ENCODE data around the gene MTA3. TPM values are rescaled to one million over a fixed set of nuclear protein-coding genes. Genes with fewer than 3 reads are reported as not detected.

The MTA3 gene
- total and polyA plus RNA-seq, 2 donors (not counting 1 experiment from before 2014, with no cell fraction given), result 13.4 to 33.2 TPM

GRCh38 chr2:42636934-42637333 lies 68.5 kb downstream of the MTA3 start:
- Histone ChIP-seq H4K20me1 (ENCODE audit: control insufficient read depth, insufficient read depth, low read length, poor library complexity, severe bottlenecking) (no peaks in the 10 kb centered on the region), H3K4me3 (ENCODE audit: control extremely low read depth in 1 of 5, extremely low read depth in 1 of 5, insufficient read depth in 1 of 5, low read depth in 2 of 5, low read length in 4 of 5) (no peak overlapping the region), H3K27ac (ENCODE audit: low read length in 2 of 2) (no peak overlapping the region), H3K4me1 (ENCODE audit: control insufficient read depth in 2 of 2, insufficient read depth in 2 of 2, low read length in 2 of 2) (no peaks in the 10 kb centered on the region), H3K9ac (ENCODE audit: low read length) (no peak overlapping the region), H3K36me3 (replicated peaks in 1 of 2; ENCODE audit: control extremely low read depth in 1 of 2, control insufficient read depth in 1 of 2, extremely low read depth in 1 of 2, insufficient read depth in 2 of 2, low read length in 1 of 2) (no peaks in the 10 kb centered on the region), H3K4me2 (replicated peaks; ENCODE audit: low read depth, low read length, poor library complexity, severe bottlenecking) (no peak overlapping the region), H3K79me2 (ENCODE audit: control insufficient read depth, insufficient read depth, low read length) (no peaks in the 10 kb centered on the region), H3K27me3 (replicated peaks in 1 of 4; ENCODE audit: control extremely low read depth in 1 of 4, control insufficient read depth in 3 of 4, insufficient read depth in 4 of 4, low read length in 3 of 4) (no peaks in the 10 kb centered on the region), H3K9me3 (ENCODE audit: control extremely low read depth in 1 of 3, control insufficient read depth in 2 of 3, insufficient read depth in 1 of 3, low read length in 2 of 3) (no peaks in the 10 kb centered on the region), H2AFZ (ENCODE audit: insufficient read depth, low read depth, low read length, poor library complexity, severe bottlenecking) (no peak overlapping the region)
- POLR2A ChIA-PET, result no interaction called here
- CTCF ChIA-PET, result interaction anchor here (0.5 kb wide), 1 partner anchor 929 kb away, joined by 3 read pairs; no protein-coding TSS in a partner anchor
- peaks cover 5% of the 10 kb centered on the region for H3K4me1 Mint-ChIP-seq
- TF ChIP-seq EZH2 (IDR thresholded peaks at IDR 0.05; ENCODE audit: borderline replicate concordance, insufficient read depth, low read depth, low read length, poor library complexity, severe bottlenecking) (no peak), CTCF (IDR thresholded peaks at IDR 0.05) (no peak)
- H3K27ac Mint-ChIP-seq, result no peak overlapping the region
- H3K9me3 Mint-ChIP-seq (ENCODE audit: insufficient read depth), result no peaks in the 10 kb centered on the region
- WGBS (ENCODE audit: insufficient coverage), result 97% methylated on average over 4 of the region's 6 CpGs
- H3K27me3 Mint-ChIP-seq, result no peaks in the 10 kb centered on the region
- H3K4me3 Mint-ChIP-seq, result no peak overlapping the region
- no peak for ATAC-seq (ENCODE audit: low read depth)
- no peak for DNase-seq
- intact Hi-C loops (cut with micrococcal nuclease), result no loop called here

GRCh38 chr2:42638080-42638784 lies 69.8 kb downstream of the MTA3 start:
- no peaks in the 10 kb centered on the region for H3K9me3 Mint-ChIP-seq (ENCODE audit: insufficient read depth)
- POLR2A ChIA-PET, result no interaction called here
- no peak for ATAC-seq (ENCODE audit: low read depth)
- TF ChIP-seq EZH2 (IDR thresholded peaks at IDR 0.05; ENCODE audit: borderline replicate concordance, insufficient read depth, low read depth, low read length, poor library complexity, severe bottlenecking), result no peak
- TF ChIP-seq CTCF (IDR thresholded peaks at IDR 0.05), result no peak
- Histone ChIP-seq H3K9me3 (ENCODE audit: control extremely low read depth in 1 of 3, control insufficient read depth in 2 of 3, insufficient read depth in 1 of 3, low read length in 2 of 3) (no peaks in the 10 kb centered on the region), H3K79me2 (ENCODE audit: control insufficient read depth, insufficient read depth, low read length) (no peaks in the 10 kb centered on the region), H3K4me2 (replicated peaks; ENCODE audit: low read depth, low read length, poor library complexity, severe bottlenecking) (no peak overlapping the region), H4K20me1 (ENCODE audit: control insufficient read depth, insufficient read depth, low read length, poor library complexity, severe bottlenecking) (no peaks in the 10 kb centered on the region), H3K9ac (ENCODE audit: low read length) (no peak overlapping the region), H3K27ac (ENCODE audit: low read length in 2 of 2) (no peak overlapping the region), H3K27me3 (replicated peaks in 1 of 4; ENCODE audit: control extremely low read depth in 1 of 4, control insufficient read depth in 3 of 4, insufficient read depth in 4 of 4, low read length in 3 of 4) (no peaks in the 10 kb centered on the region), H3K36me3 (replicated peaks in 1 of 2; ENCODE audit: control extremely low read depth in 1 of 2, control insufficient read depth in 1 of 2, extremely low read depth in 1 of 2, insufficient read depth in 2 of 2, low read length in 1 of 2) (no peaks in the 10 kb centered on the region), H3K4me3 (ENCODE audit: control extremely low read depth in 1 of 5, extremely low read depth in 1 of 5, insufficient read depth in 1 of 5, low read depth in 2 of 5, low read length in 4 of 5) (no peak overlapping the region), H3K4me1 (ENCODE audit: control insufficient read depth in 2 of 2, insufficient read depth in 2 of 2, low read length in 2 of 2) (no peaks in the 10 kb centered on the region), H2AFZ (ENCODE audit: insufficient read depth, low read depth, low read length, poor library complexity, severe bottlenecking) (no peak overlapping the region)
- no peak overlapping the region for H3K4me3 Mint-ChIP-seq
- CTCF ChIA-PET, result interaction anchor here (0.7 to 0.8 kb wide), 2 partner anchors 20 to 769 kb away, joined by 3 read pairs; no protein-coding TSS in a partner anchor
- DNase-seq, result no peak
- no peaks in the 10 kb centered on the region for H3K27me3 Mint-ChIP-seq
- peaks cover 5% of the 10 kb centered on the region for H3K4me1 Mint-ChIP-seq
- no peak overlapping the region for H3K27ac Mint-ChIP-seq
- 93% methylated on average over 3 of the region's 7 CpGs for WGBS (ENCODE audit: insufficient coverage)
- intact Hi-C loops (cut with micrococcal nuclease), result no loop called here

Measured in B cell (primary cell).